ENCODE results near the gene COL4A5.
"Not testable (repeated sequence)": the region's sequence is repeated elsewhere in the genome, so short reads cannot be mapped to it uniquely, and the experiment has no call there.

The COL4A5 gene

DNA sequence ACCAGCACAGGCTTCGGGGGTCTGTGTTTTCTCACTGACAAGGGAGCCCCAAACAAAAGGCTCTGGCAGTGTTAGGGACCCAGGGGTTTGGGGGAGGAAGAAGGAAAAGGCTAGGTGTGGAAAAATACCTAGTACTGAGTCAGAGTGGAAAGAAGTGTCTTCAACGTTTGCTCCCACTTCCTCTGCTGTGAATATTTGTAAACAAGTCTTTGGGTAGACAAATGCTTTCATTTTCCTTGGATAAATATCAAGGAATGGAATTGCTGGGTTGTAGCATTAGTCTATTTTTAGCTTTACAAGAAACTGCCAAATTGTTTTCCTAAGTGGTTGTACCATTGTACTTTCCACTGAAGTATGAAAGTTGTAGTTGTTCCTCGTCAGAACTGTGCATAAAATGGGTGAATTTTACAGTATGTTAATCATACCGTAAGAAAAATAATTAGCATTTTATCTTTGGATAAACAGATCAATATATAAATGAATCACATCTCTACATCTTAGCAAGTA lies 17.4 kb downstream of the COL4A5 start:
- no peak for DNase-seq

- DNase-seq = no peak
These were observed 25.0 kb downstream of the COL4A5 start for GRCh38 chrX:108464604-108465003.

GRCh38 chrX:108468486-108468885 lies 28.8 kb downstream of the COL4A5 start:
- DNase-seq = no peak

- DNase-seq = no peak
These were observed 34.3 kb downstream of the COL4A5 start for GRCh38 chrX:108473979-108474378.

DNA sequence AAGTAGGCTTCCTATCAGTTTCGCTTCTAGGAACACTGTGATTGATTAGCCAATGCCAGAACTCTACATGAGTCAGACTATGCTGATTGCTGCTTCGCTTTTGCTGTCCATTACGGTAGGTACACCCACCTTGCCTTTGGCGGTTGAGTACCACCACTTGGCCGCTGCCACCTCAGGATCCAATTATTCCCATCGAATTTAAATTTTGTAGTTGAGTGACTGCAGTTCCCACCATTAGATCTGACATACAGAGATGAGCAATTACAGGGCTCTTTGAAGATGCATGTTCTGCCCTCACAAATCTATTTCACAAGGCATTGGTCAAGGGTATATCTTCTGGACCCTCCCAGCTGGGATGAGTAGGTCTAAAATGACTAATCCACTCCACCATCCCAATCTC lies 41.9 kb downstream of the COL4A5 start:
- not testable (repeated sequence) for DNase-seq

GRCh38 chrX:108484251-108484650 lies 44.6 kb downstream of the COL4A5 start:
- DNase-seq = no peak

- DNase-seq = no peak
These were observed 46.3 kb downstream of the COL4A5 start for GRCh38 chrX:108485960-108486359.

- DNase-seq = no peak
These were observed 54.9 kb downstream of the COL4A5 start for GRCh38 chrX:108494406-108495090.

GRCh38 chrX:108511721-108512120 lies 72.1 kb downstream of the COL4A5 start:
- DNase-seq = no peak

- no peak for DNase-seq
These were observed 76.5 kb downstream of the COL4A5 start for GRCh38 chrX:108516184-108516583.

DNA sequence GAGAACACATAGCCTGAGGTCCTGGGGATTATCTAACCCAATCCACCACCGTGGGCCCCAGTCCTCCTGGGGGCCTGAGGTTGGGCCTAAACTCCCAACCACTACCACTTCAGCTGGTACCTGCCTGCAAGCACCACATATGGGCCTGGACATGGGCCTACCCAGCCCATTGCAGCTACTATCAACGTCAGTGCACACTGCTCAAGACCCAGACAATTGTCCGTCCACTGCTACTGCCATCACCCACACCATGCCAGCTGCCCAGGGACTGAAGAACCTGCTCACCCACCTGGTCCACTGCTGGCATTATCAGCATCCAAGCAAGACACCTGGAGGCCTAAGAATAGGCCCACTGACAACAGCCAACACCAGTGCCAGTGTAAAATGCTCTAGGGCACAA lies 88.1 kb downstream of the COL4A5 start:
- no peak for DNase-seq

DNA sequence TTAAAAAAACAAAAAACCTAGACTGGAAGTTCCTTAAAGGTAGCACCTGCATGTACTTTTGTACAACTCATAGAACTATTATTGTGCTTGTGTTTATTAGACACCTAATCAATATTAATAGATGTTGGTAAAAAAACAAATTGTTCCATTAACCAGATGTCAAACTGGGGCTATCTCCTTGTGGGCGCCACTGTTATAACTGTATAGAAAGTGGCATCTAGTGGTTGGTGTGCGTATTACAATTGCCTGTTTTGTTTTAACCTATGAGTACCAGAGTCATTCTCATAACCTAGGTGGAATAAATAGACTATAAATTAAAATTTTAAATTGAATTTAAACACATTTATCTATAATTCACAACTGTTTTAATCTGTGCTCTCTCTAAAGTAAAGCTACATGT lies 97.4 kb downstream of the COL4A5 start:
- DNase-seq = peak; percentile 45

- DNase-seq = no peak
These were observed 101.6 kb downstream of the COL4A5 start for GRCh38 chrX:108541286-108541685.

- peak; percentile 6 for DNase-seq
These were observed 117.9 kb downstream of the COL4A5 start for GRCh38 chrX:108557580-108557979.

GRCh38 chrX:108558217-108558616 lies 118.6 kb downstream of the COL4A5 start:
- DNase-seq = peak; percentile 83

DNA sequence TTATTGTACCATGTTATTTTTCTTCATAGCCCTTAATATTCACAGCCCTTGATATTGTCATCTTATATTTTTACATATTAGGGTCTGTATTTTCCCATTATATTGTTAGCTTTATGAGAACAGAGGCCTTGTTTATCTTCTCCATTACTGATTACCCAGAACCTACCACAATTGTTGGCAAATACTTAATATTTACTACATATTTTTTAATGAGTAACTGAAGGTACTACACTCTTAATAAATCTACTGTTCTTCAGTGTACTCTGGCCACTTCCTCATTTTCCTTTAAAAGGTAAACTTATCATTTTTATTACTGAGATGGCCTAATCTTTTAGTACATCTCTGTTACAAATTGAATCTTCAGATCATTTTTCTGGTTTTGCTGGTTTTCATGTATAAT lies 133.5 kb downstream of the COL4A5 start:
- no peak for DNase-seq

DNA sequence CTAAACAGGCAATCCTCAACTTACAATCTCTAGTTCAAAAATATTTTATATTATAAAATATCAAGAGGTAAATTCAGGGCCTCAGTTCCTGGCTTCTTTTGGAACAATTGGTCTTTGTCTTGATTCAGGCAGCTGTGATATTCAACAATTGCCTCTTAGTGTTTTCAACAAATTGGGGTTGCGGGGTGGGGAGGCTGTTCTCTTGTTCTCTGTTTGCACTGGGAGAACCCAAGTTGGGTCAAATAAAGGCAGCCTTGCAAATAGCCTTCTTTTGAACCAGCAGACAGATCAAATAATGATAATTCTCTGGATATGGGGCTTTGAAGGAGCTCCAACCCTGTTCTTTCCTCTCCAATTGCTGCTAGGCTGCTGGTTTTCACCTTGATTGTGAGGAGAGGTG lies 142.5 kb downstream of the COL4A5 start:
- DNase-seq = no peak

DNA sequence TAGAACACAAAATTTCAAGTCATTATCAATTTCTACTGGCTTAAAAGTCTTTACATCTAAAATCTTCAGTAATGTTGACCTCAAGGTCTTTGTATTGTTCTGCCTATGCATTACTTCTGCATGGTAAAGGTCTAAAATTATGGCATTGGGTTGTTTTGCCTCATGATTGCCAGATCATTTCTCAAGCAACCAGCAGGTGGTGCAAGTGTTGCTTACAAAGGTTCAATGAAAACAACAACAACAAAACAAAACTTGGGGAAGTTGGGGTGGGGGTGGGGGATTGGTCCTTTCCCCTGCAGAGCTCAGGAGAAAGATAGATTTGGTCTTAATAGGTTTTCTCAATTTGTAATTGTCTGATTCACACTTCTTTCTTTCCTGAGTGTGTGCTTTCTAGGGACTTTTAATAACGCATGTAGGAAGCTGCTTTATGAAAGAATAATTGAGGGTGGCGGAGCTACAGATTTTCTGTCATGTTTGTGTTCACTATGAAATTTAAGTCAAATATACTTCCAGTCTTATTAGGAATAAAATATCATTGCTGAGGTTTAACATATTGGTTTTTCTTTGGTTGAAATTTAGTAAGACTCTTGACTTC lies 145.1 kb downstream of the COL4A5 start:
- peak; percentile 16 for DNase-seq

DNA sequence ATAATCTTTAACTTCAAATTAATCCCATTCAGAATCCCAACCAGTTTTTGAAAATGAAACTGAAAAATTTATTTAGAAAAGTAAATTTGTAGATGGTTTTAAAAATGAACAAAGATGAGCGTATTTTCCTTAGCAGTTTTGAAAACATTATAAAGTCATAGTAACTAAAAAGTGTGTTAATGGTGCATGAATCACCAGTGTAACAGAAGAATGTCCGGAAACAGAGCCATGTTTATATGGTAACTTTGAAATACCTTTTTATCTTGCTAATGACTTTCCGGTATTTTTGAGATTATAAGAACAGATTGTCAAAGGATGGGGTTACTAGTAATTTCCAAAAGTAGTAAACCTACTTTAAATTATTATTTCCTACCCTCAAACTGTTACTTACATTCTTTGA lies 150.9 kb downstream of the COL4A5 start:
- no peak for DNase-seq

DNA sequence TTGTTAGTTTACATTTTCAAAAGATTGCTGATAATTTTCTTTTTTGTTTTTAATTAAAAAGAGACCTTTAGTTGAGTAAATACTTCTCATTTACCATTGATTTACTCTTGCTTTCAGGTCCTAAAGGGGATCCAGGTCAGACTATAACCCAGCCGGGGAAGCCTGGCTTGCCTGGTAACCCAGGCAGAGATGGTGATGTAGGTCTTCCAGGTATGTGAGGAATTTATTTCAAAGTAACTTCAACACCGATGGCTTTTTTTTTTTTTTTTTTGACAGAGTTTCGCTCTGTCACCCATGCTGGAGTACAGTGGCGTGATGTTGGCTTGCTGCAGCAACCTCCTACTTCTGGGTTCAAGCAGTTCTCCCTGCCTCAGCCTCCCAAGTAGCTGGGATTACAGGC lies 161.6 kb downstream of the COL4A5 start:
- no peak for DNase-seq

- DNase-seq = no peak
These were observed 170.5 kb downstream of the COL4A5 start for GRCh38 chrX:108610141-108610540.

DNA sequence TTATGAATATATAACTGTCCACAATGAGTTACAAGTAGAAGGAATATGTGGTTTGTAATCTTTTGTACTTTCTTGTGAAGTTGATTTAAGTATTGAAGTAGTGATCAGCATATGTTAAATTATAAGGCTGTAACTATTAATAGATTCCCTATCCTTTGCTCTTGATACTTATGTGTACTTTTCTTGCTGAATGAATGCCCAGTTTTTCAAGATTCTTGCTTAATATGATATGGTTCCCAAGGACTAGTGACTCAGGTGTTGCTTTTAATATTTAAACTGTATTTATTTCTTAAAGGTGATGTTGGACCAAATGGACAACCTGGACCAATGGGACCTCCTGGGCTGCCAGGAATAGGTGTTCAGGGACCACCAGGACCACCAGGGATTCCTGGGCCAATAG lies 175.0 kb downstream of the COL4A5 start:
- no peak for DNase-seq

GRCh38 chrX:108640817-108641216 lies 201.2 kb downstream of the COL4A5 start:
- DNase-seq = no peak

GRCh38 chrX:108641589-108642272 lies 202.1 kb downstream of the COL4A5 start:
- DNase-seq = no peak
